Osteocyte (in vitro differentiated cells): Measurements from ENCODE around the gene FAM78A. TPM values are rescaled to one million over a fixed set of nuclear protein-coding genes. Genes with fewer than 3 reads are reported as not detected.

Source experiments
- DNase-seq: peaks from one replicate; pipeline ENCODE4 v3.0.0; 2021; ENCODE audit warnings: mixed read lengths; ENCODE audit not compliant: unreplicated experiment; ENCODE audit errors: extremely low spot score
- H3K27ac Mint-ChIP-seq: one replicate; pipeline ENCODE4 v1.8.0; 2021; ENCODE audit warnings: mild to moderate bottlenecking, mixed read lengths; ENCODE audit not compliant: unreplicated experiment
- H3K27me3 Mint-ChIP-seq: one replicate; pipeline ENCODE4 v1.8.0; 2021; ENCODE audit warnings: mixed read lengths; ENCODE audit not compliant: unreplicated experiment
- H3K36me3 Mint-ChIP-seq: one replicate; pipeline ENCODE4 v1.8.0; 2021; ENCODE audit warnings: mixed read lengths; ENCODE audit not compliant: unreplicated experiment
- H3K4me1 Mint-ChIP-seq: one replicate; pipeline ENCODE4 v1.8.0; 2021; ENCODE audit warnings: mixed read lengths; ENCODE audit not compliant: unreplicated experiment
- H3K4me3 Mint-ChIP-seq: one replicate; pipeline ENCODE4 v1.8.0; 2021; ENCODE audit warnings: mild to moderate bottlenecking, moderate library complexity, mixed read lengths; ENCODE audit not compliant: unreplicated experiment
- H3K9me3 Mint-ChIP-seq: one replicate; pipeline ENCODE4 v1.8.0; 2021; ENCODE audit warnings: mixed read lengths; ENCODE audit not compliant: unreplicated experiment
- CTCF ChIP-seq: fragments of 200-600 bp; sonication (generic); IDR thresholded peaks from 2 replicates; pipeline ENCODE4 v1.5.0; 2021; ENCODE audit warnings: antibody characterized with exemption, mild to moderate bottlenecking, moderate library complexity
- total RNA-seq: library from RNA; stranded (reverse); gene quantifications from 2 replicates; pipeline ENCODE4 v1.2.1, GENCODE V29; 2021

FAM78A gene
- total RNA-seq, 1 donor from 2014 or later, result 1.0 TPM

- no peak for DNase-seq
- Mint-ChIP-seq H3K36me3 (peaks cover 3% of the 10 kb centered on the region), H3K4me1 (peaks cover 4% of the 10 kb centered on the region), H3K27ac (no peak overlapping the region), H3K27me3 (no peaks in the 10 kb centered on the region), H3K4me3 (no peak overlapping the region), H3K9me3 (peaks cover 3% of the 10 kb centered on the region)
- TF ChIP-seq CTCF, result no peak
These were observed 36.9 kb downstream of the FAM78A start for GRCh38 chr9:131239161-131239975.

GRCh38 chr9:131238402-131239021 lies 37.8 kb downstream of the FAM78A start:
- no peak for DNase-seq
- H3K4me3 Mint-ChIP-seq, result no peak overlapping the region
- H3K9me3 Mint-ChIP-seq, result peaks cover 3% of the 10 kb centered on the region
- TF ChIP-seq CTCF, result no peak
- H3K27ac Mint-ChIP-seq, result peak overlapping the region; percentile 65
- H3K27me3 Mint-ChIP-seq, result no peaks in the 10 kb centered on the region
- peaks cover 11% of the 10 kb centered on the region for H3K36me3 Mint-ChIP-seq
- H3K4me1 Mint-ChIP-seq, result peaks cover 4% of the 10 kb centered on the region

- Mint-ChIP-seq H3K4me3 (no peak overlapping the region), H3K36me3 (peaks cover 14% of the 10 kb centered on the region), H3K4me1 (peaks cover 4% of the 10 kb centered on the region), H3K9me3 (peaks cover 2% of the 10 kb centered on the region), H3K27me3 (no peaks in the 10 kb centered on the region), H3K27ac (peak overlapping the region; percentile 65)
- DNase-seq, result no peak
- no peak for TF ChIP-seq CTCF
These were observed 38.3 kb downstream of the FAM78A start for GRCh38 chr9:131237931-131238401.

- peaks cover 16% of the 10 kb centered on the region for H3K36me3 Mint-ChIP-seq
- no peak overlapping the region for H3K27ac Mint-ChIP-seq
- H3K9me3 Mint-ChIP-seq, result no peaks in the 10 kb centered on the region
- TF ChIP-seq CTCF, result no peak
- no peak overlapping the region for H3K4me3 Mint-ChIP-seq
- DNase-seq, result no peak
- H3K27me3 Mint-ChIP-seq, result no peaks in the 10 kb centered on the region
- H3K4me1 Mint-ChIP-seq, result peaks cover 4% of the 10 kb centered on the region
These were observed 39.0 kb downstream of the FAM78A start for GRCh38 chr9:131237291-131237690.

- no peak overlapping the region for H3K4me3 Mint-ChIP-seq
- peaks cover 18% of the 10 kb centered on the region for H3K36me3 Mint-ChIP-seq
- H3K9me3 Mint-ChIP-seq, result no peaks in the 10 kb centered on the region
- H3K27ac Mint-ChIP-seq, result no peak overlapping the region
- DNase-seq, result no peak
- H3K27me3 Mint-ChIP-seq, result no peaks in the 10 kb centered on the region
- no peak for TF ChIP-seq CTCF
- peaks cover 4% of the 10 kb centered on the region for H3K4me1 Mint-ChIP-seq
These were observed 39.5 kb downstream of the FAM78A start for GRCh38 chr9:131236761-131237160.
